ENCODE results near the gene PRKCA. TPM values are rescaled to one million over a fixed set of nuclear protein-coding genes. Genes with fewer than 3 reads are reported as not detected.
"Not testable (repeated sequence)": the region's sequence is repeated elsewhere in the genome, so short reads cannot be mapped to it uniquely, and the experiment has no call there.

Gene PRKCA
- total and polyA plus RNA-seq, 2 donors from 2014 or later = 8.0 to 50.8 TPM

- H3K4me3 ChIP-seq (ENCODE audit: low read length in 3 of 3) = no peak overlapping the region
- DNase-seq (no peak), FAIRE-seq (no peak)
- TF ChIP-seq CTCF (IDR thresholded peaks at IDR 0.05; ENCODE audit: borderline replicate concordance, extremely low read depth, insufficient read depth) = no peak
- H3K27me3 ChIP-seq (ENCODE audit: control insufficient read depth, insufficient read depth, low read length) = no peaks in the 10 kb centered on the region
- H3K4me1 ChIP-seq (ENCODE audit: control insufficient read depth in 2 of 3, insufficient read depth in 2 of 3, low read depth in 1 of 3, low read length in 3 of 3) = no peaks in the 10 kb centered on the region
- intact Hi-C loops (cut with DNase I) = no loop called here
- H3K36me3 ChIP-seq (ENCODE audit: control insufficient read depth in 2 of 3, insufficient read depth in 3 of 3, low read length in 3 of 3) = no peaks in the 10 kb centered on the region
- H3K9me3 ChIP-seq (ENCODE audit: control insufficient read depth in 2 of 3, insufficient read depth in 1 of 3, low read length in 3 of 3) = peaks cover 0 to 3% (median 0%) of the 10 kb centered on the region in 3 donors
- H3K9ac ChIP-seq (ENCODE audit: low read length in 3 of 3) = no peak overlapping the region
- no peak overlapping the region for H3K27ac ChIP-seq (ENCODE audit: low read depth in 2 of 2, low read length in 2 of 2)
Measured at GRCh38 chr17:66614469-66614868, 312.1 kb downstream of the PRKCA start.

GRCh38 chr17:66619206-66619605 lies 316.8 kb downstream of the PRKCA start:
- no peaks in the 10 kb centered on the region for H3K9me3 ChIP-seq (ENCODE audit: control insufficient read depth in 2 of 3, insufficient read depth in 1 of 3, low read length in 3 of 3)
- no peak for DNase-seq
- FAIRE-seq = no peak

DNA sequence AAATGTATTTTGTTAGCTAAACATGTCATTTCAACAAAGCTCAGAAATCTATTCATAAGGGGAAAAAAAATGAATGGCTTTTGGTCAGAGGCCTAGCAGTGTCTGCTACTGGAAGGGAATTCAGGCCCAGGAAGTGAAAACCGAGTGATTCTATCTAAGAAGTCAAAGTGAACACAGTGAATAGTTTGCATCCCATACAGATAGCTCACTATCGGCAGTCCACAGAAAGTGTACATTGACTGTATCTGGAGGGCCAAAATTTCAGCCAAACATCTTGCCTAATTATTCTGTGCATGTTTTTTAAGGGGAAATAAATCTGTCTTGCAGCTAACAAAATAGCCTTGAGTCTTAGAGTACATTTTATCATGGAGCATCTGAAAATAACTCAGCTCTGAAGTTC lies 318.1 kb downstream of the PRKCA start:
- Histone ChIP-seq H3K9ac (ENCODE audit: low read length in 3 of 3) (no peak overlapping the region), H3K9me3 (ENCODE audit: control insufficient read depth in 2 of 3, insufficient read depth in 1 of 3, low read length in 3 of 3) (no peaks in the 10 kb centered on the region), H3K4me3 (ENCODE audit: low read length in 3 of 3) (no peak overlapping the region), H3K4me1 (ENCODE audit: control insufficient read depth in 2 of 3, insufficient read depth in 2 of 3, low read depth in 1 of 3, low read length in 3 of 3) (peaks cover 0 to 3% (median 0%) of the 10 kb centered on the region in 3 donors), H3K36me3 (ENCODE audit: control insufficient read depth in 2 of 3, insufficient read depth in 3 of 3, low read length in 3 of 3) (no peaks in the 10 kb centered on the region), H3K27me3 (ENCODE audit: control insufficient read depth, insufficient read depth, low read length) (no peaks in the 10 kb centered on the region), H3K27ac (ENCODE audit: low read depth in 2 of 2, low read length in 2 of 2) (no peak overlapping the region)
- intact Hi-C loops (cut with DNase I) = no loop called here
- FAIRE-seq (no peak), DNase-seq (no peak)
- TF ChIP-seq CTCF (IDR thresholded peaks at IDR 0.05; ENCODE audit: borderline replicate concordance, extremely low read depth, insufficient read depth) = no peak

More at GRCh38 chr17:66619206-66619605, 316.8 kb downstream of the PRKCA start:
- H3K9ac ChIP-seq (ENCODE audit: low read length in 3 of 3) = no peak overlapping the region
- intact Hi-C loops (cut with DNase I) = no loop called here
- H3K36me3 ChIP-seq (ENCODE audit: control insufficient read depth in 2 of 3, insufficient read depth in 3 of 3, low read length in 3 of 3) = no peaks in the 10 kb centered on the region
- H3K27ac ChIP-seq (ENCODE audit: low read depth in 2 of 2, low read length in 2 of 2) = no peak overlapping the region
- H3K4me1 ChIP-seq (ENCODE audit: control insufficient read depth in 2 of 3, insufficient read depth in 2 of 3, low read depth in 1 of 3, low read length in 3 of 3) = peaks cover 0 to 3% (median 0%) of the 10 kb centered on the region in 3 donors
- TF ChIP-seq CTCF (IDR thresholded peaks at IDR 0.05; ENCODE audit: borderline replicate concordance, extremely low read depth, insufficient read depth) = no peak
- no peak overlapping the region for H3K4me3 ChIP-seq (ENCODE audit: low read length in 3 of 3)
- H3K27me3 ChIP-seq (ENCODE audit: control insufficient read depth, insufficient read depth, low read length) = no peaks in the 10 kb centered on the region

DNA sequence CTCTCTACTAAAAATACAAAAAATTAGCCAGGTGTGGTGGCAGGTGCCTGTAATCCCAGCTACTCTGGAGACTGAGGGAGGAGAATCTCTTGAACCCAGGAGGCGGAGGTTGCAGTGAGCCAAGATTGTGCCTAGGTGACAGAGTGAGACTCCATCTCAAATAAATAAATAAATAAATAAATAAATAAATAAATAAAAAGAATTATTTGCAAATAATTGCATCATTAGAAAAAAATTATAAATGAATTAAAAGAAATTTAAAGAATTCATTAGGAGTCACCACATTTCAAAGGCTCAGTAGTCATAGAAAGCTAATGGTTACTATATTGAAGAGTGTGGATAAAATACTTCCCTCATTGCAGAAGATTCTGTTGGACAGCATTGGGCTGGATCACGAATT lies 322.2 kb downstream of the PRKCA start:
- intact Hi-C loops (cut with DNase I); H3K4me3 ChIP-seq (ENCODE audit: low read length in 3 of 3); H3K27me3 ChIP-seq (ENCODE audit: control insufficient read depth, insufficient read depth, low read length); H3K9ac ChIP-seq (ENCODE audit: low read length in 3 of 3); H3K36me3 ChIP-seq (ENCODE audit: control insufficient read depth in 2 of 3, insufficient read depth in 3 of 3, low read length in 3 of 3); H3K9me3 ChIP-seq (ENCODE audit: control insufficient read depth in 2 of 3, insufficient read depth in 1 of 3, low read length in 3 of 3); H3K4me1 ChIP-seq (ENCODE audit: control insufficient read depth in 2 of 3, insufficient read depth in 2 of 3, low read depth in 1 of 3, low read length in 3 of 3); DNase-seq; FAIRE-seq; H3K27ac ChIP-seq (ENCODE audit: low read depth in 2 of 2, low read length in 2 of 2): not testable (repeated sequence)
